Measurements from ENCODE around the gene AGAP1. TPM values are rescaled to one million over a fixed set of nuclear protein-coding genes. Genes with fewer than 3 reads are reported as not detected.

The AGAP1 gene
- total RNA-seq, 2 experiments from 2014 or later: 2.2 TPM

DNA sequence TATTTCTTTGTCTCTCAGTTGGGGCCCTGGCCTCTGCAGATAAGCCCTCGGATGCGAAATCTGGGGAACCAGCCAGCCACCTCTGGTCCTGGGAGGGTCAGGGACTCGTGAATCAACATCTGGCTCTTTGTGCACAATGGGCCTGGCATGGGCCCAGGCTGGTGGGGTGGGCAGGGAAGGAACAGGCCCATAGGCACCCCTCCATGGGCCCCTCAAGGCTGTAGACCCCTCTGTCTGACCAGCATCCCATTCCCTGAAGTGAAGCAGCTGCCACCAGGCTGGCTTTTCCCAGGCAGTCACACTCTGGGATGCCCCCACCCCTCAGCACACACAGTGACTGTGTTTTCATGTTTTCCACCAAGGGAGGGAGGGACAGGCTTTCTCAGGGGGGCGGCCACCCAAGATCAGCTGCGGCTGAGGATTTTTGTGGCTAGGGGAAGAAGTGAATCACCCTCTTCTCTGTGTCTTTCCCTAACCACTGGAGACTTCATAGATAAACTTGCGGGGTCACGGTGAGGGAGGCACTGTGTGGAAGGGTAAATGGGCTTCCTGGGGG is 166.0 kb downstream of the AGAP1 start:
- ChIA-PET POLR2A (no interaction called here), CTCF (no interaction called here)
- Mint-ChIP-seq H3K27ac (no peak overlapping the region), H3K9me3 (ENCODE audit: low read depth) (no peaks in the 10 kb centered on the region), H3K4me3 (no peak overlapping the region), H3K4me1 (no peaks in the 10 kb centered on the region), H3K27me3 (peaks cover 56% of the 10 kb centered on the region), H3K36me3 (ENCODE audit: low read depth) (no peaks in the 10 kb centered on the region)
- ATAC-seq (no peak), DNase-seq (peak; percentile 14)
- intact Hi-C loops (cut with DNase I, micrococcal nuclease): no loop called here

GRCh38 chr2:235660484-235661082 is 166.7 kb downstream of the AGAP1 start:
- Mint-ChIP-seq H3K4me1 (no peaks in the 10 kb centered on the region), H3K4me3 (no peak overlapping the region), H3K36me3 (ENCODE audit: low read depth) (no peaks in the 10 kb centered on the region), H3K27ac (no peak overlapping the region), H3K9me3 (ENCODE audit: low read depth) (no peaks in the 10 kb centered on the region), H3K27me3 (peaks cover 53% of the 10 kb centered on the region)
- POLR2A ChIA-PET: no interaction called here
- ATAC-seq: no peak
- no peak for DNase-seq
- CTCF ChIA-PET: no interaction called here
- intact Hi-C loops (cut with DNase I, micrococcal nuclease): no loop called here

- ChIA-PET POLR2A (no interaction called here), CTCF (interaction anchor here (0.6 kb wide), 1 partner anchor 10 kb away, joined by 4 read pairs; no protein-coding TSS in a partner anchor)
- Mint-ChIP-seq H3K4me3 (no peak overlapping the region), H3K4me1 (peaks cover 4% of the 10 kb centered on the region), H3K27ac (no peak overlapping the region), H3K9me3 (ENCODE audit: low read depth) (no peaks in the 10 kb centered on the region), H3K27me3 (peaks cover 57% of the 10 kb centered on the region), H3K36me3 (ENCODE audit: low read depth) (no peaks in the 10 kb centered on the region)
- ATAC-seq (no peak), DNase-seq (no peak)
- intact Hi-C loops (cut with DNase I, micrococcal nuclease): no loop called here
Observed at GRCh38 chr2:235661167-235661937, 167.5 kb downstream of the AGAP1 start.

DNA sequence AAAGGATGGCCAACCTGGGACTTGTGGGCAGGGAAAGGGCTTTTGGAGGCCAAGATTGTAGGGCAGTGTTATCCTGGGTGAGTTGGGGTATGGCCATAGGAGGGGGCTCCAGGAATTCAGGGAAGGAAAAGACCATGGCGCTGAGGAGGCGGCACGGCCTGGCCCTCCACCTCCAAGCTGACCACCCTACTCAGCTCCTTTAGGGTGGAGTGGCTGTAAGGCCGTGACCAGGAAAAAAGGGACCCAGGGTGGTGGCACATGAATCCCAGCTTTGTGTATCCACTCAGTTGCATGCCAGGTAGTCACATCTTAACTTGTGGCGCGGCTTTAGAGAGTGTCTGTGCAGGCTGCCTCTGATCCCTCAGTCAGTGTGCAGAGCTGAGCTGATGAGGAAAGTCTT is 168.1 kb downstream of the AGAP1 start:
- POLR2A ChIA-PET: no interaction called here
- Mint-ChIP-seq H3K27me3 (peaks cover 59% of the 10 kb centered on the region), H3K4me3 (no peak overlapping the region), H3K36me3 (ENCODE audit: low read depth) (no peaks in the 10 kb centered on the region), H3K27ac (no peak overlapping the region), H3K9me3 (ENCODE audit: low read depth) (no peaks in the 10 kb centered on the region), H3K4me1 (peaks cover 4% of the 10 kb centered on the region)
- no peak for DNase-seq
- ATAC-seq: no peak
- CTCF ChIA-PET: interaction anchor here (0.6 kb wide), 1 partner anchor 11 kb away, joined by 4 read pairs; no protein-coding TSS in a partner anchor
- intact Hi-C loops (cut with DNase I, micrococcal nuclease): no loop called here

DNA sequence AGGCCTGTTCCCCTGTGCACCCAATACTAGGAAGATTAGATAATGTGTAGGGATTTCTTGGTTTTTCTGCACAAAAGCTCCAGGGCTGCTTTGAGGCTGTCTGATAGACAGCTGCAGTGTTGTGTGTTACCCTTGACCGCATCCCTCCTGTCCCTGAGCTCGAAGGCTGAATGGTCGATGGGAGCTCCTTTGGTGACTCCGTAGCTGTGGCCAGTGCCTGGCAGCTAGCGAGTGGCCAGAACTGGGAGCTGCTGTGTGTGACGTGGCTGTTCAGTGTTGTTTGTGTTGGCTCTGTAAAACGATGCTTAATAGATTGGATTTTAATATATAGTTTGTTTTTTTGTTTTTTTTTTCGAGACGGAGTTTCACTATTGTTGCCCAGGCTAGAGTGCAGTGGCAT is 170.0 kb downstream of the AGAP1 start:
- no peaks in the 10 kb centered on the region for H3K9me3 Mint-ChIP-seq (ENCODE audit: low read depth)
- CTCF ChIA-PET: interaction anchor here (0.6 kb wide), 1 partner anchor 1421 kb away, joined by 3 read pairs; no protein-coding TSS in a partner anchor

DNA sequence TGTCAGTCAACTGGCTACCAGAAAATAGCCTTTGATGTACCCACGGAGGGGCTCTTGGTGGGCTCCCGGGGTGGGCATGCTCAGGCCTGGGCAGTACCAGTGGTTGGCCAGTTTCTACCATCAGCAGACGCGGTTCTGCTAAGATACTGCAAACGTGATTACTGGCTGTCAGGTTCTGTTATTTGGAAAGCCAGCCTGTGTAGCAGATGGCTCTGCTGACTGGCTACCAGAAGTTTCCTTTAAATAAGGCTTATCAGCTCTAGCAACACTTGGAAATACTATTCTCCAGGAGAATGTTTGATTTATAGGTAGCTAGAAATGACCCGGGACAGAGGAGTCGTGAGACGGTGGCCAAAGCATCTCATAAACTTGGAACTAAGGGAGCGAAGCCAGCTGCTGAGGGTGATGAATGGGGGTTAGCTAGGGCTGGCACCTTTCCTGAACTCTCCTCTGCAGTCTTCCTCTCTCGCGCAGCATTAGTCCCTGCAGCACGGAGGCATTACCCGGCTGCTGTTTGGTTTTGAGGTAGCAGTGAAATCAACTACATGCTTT is 171.9 kb downstream of the AGAP1 start:
- Mint-ChIP-seq H3K4me3 (no peak overlapping the region), H3K36me3 (ENCODE audit: low read depth) (no peaks in the 10 kb centered on the region), H3K27ac (no peak overlapping the region), H3K27me3 (peaks cover 47% of the 10 kb centered on the region), H3K4me1 (peaks cover 7% of the 10 kb centered on the region), H3K9me3 (ENCODE audit: low read depth) (no peaks in the 10 kb centered on the region)
- ChIA-PET CTCF (no interaction called here), POLR2A (no interaction called here)
- no peak for ATAC-seq
- intact Hi-C loops (cut with DNase I, micrococcal nuclease): loop anchor here in 1 of 2 experiments (5.0 kb wide), 1 partner anchor 168 kb away; no protein-coding TSS in a partner anchor
- no peak for DNase-seq

More for the DNA sequence above, 170.0 kb downstream of the AGAP1 start:
- Mint-ChIP-seq H3K36me3 (ENCODE audit: low read depth) (no peaks in the 10 kb centered on the region), H3K4me1 (peaks cover 4% of the 10 kb centered on the region), H3K4me3 (no peak overlapping the region), H3K27me3 (peaks cover 58% of the 10 kb centered on the region), H3K27ac (no peak overlapping the region)
- DNase-seq (no peak), ATAC-seq (no peak)
- intact Hi-C loops (cut with DNase I, micrococcal nuclease): no loop called here
- POLR2A ChIA-PET: no interaction called here

GRCh38 chr2:235666213-235666781 is 172.5 kb downstream of the AGAP1 start:
- POLR2A ChIA-PET: no interaction called here
- H3K9me3 Mint-ChIP-seq (ENCODE audit: low read depth): no peaks in the 10 kb centered on the region
- ATAC-seq: peak; percentile 23
- no peak overlapping the region for H3K27ac Mint-ChIP-seq
- H3K27me3 Mint-ChIP-seq: peaks cover 42% of the 10 kb centered on the region
- H3K36me3 Mint-ChIP-seq (ENCODE audit: low read depth): no peaks in the 10 kb centered on the region
- H3K4me3 Mint-ChIP-seq: no peak overlapping the region
- CTCF ChIA-PET: no interaction called here
- intact Hi-C loops (cut with DNase I, micrococcal nuclease): loop anchor here in 1 of 2 experiments (5.0 kb wide), 1 partner anchor 169 kb away; no protein-coding TSS in a partner anchor
- peaks cover 7% of the 10 kb centered on the region for H3K4me1 Mint-ChIP-seq
- peak; percentile 13 for DNase-seq

DNA sequence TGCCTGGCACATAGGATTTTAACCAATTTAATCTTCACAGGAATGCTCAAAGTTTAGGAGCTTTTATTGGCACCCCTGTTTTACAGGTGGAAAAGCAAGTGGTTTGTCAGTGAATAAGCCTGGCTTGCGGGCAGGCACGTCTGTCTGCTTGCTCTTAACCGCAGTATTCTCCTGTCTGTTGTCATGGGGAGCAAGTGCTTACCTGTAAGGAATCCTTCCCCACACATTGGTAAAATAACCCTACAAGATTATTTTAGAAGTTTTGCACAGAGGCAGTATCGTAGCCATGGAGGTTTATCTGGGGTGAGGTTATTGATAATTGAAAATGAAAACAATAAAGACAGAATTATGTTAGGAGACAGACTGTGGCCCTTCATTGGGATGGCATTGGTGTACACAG is 174.9 kb downstream of the AGAP1 start:
- ChIA-PET POLR2A (no interaction called here), CTCF (no interaction called here)
- intact Hi-C loops (cut with DNase I, micrococcal nuclease): loop anchor here in 1 of 2 experiments (5.0 kb wide), 1 partner anchor 171 kb away; no protein-coding TSS in a partner anchor
- no peak for ATAC-seq
- Mint-ChIP-seq H3K27me3 (peaks cover 53% of the 10 kb centered on the region), H3K4me1 (peaks cover 7% of the 10 kb centered on the region), H3K27ac (no peak overlapping the region), H3K4me3 (no peak overlapping the region), H3K36me3 (ENCODE audit: low read depth) (no peaks in the 10 kb centered on the region), H3K9me3 (ENCODE audit: low read depth) (no peaks in the 10 kb centered on the region)
- no peak for DNase-seq

DNA sequence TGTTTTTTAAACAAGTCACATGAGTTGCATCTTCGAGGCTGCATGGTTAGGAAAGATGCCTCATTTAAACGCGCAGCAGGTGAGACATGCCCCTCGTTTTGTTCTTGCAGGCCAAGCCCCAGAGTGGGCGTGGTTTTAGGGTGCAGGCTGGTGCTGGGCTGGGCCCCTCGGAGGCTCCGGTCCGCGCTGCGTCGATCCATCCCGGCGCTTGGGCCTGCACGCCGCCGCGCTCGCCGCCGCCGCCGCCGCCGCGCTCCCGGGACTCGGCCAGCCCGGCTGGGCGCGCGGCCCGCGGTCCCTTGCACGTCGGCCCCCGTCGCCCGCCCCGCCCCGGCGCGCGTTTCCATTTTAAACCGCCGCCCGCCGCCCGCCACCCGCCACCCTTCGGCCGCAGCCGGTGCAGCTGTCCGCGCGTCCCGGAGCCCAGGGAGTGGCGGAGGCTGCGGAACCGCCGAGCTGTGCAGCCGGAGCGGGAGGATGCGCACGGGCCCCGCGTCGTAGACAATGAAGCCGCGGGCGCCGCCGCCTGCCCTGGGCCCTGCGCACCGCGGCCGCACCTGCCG is 175.5 kb downstream of the AGAP1 start:
- POLR2A ChIA-PET: no interaction called here
- Mint-ChIP-seq H3K4me3 (no peak overlapping the region), H3K27me3 (peaks cover 54% of the 10 kb centered on the region), H3K27ac (no peak overlapping the region), H3K9me3 (ENCODE audit: low read depth) (no peaks in the 10 kb centered on the region), H3K36me3 (ENCODE audit: low read depth) (no peaks in the 10 kb centered on the region), H3K4me1 (peaks cover 7% of the 10 kb centered on the region)
- ATAC-seq (peak; percentile 61), DNase-seq (peak; percentile 60)
- intact Hi-C loops (cut with DNase I, micrococcal nuclease): loop anchor here in 1 of 2 experiments (5.0 kb wide), 1 partner anchor 172 kb away; no protein-coding TSS in a partner anchor
- CTCF ChIA-PET: no interaction called here

- ChIA-PET CTCF (interaction anchor here (0.5 kb wide), 1 partner anchor 1119 kb away, joined by 3 read pairs; no protein-coding TSS in a partner anchor), POLR2A (no interaction called here)
- H3K27ac Mint-ChIP-seq: no peak overlapping the region
- no peaks in the 10 kb centered on the region for H3K36me3 Mint-ChIP-seq (ENCODE audit: low read depth)
- H3K9me3 Mint-ChIP-seq (ENCODE audit: low read depth): no peaks in the 10 kb centered on the region
- DNase-seq: no peak
- no peak for ATAC-seq
- H3K4me1 Mint-ChIP-seq: peaks cover 7% of the 10 kb centered on the region
- intact Hi-C loops (cut with DNase I, micrococcal nuclease): loop anchor here (5.0 to 10.0 kb wide), 3 partner anchors 173 to 497 kb away; partner anchors contain the start of gene GBX2 (in 2 of the 2)
- H3K4me3 Mint-ChIP-seq: no peak overlapping the region
- peaks cover 51% of the 10 kb centered on the region for H3K27me3 Mint-ChIP-seq
Observed at GRCh38 chr2:235669983-235670962, 176.4 kb downstream of the AGAP1 start.
